Measurements from ENCODE around the gene CSRP1. TPM values are rescaled to one million over a fixed set of nuclear protein-coding genes. Genes with fewer than 3 reads are reported as not detected.

Gene CSRP1
- total and polyA plus RNA-seq, 4 donors = 143 to 278 (median 227) TPM

GRCh38 chr1:201540846-201541735 lies 34.2 kb upstream of the CSRP1 start:
- H3K9ac ChIP-seq (ENCODE audit: insufficient read depth in 1 of 2, low read length in 2 of 2) = no peak overlapping the region
- 85 to 86% methylated on average over 12 of the region's 12 CpGs for WGBS, 2 donors
- no peak overlapping the region for H3K4me3 ChIP-seq
- H3K27ac ChIP-seq (ENCODE audit: low read depth in 1 of 2, low read length in 1 of 2) = peak overlapping the region in 1 of 2 donors; percentile 25
- no peak for DNase-seq
- H3K27me3 ChIP-seq (ENCODE audit: control insufficient read depth in 3 of 3, insufficient read depth in 3 of 3, low read length in 2 of 3) = peaks cover 0 to 17% (median 6%) of the 10 kb centered on the region in 3 donors
- H3K36me3 ChIP-seq (ENCODE audit: control insufficient read depth in 4 of 4, insufficient read depth in 4 of 4, low read length in 4 of 4) = no peaks in the 10 kb centered on the region
- no peaks in the 10 kb centered on the region for H3K9me3 ChIP-seq (ENCODE audit: control insufficient read depth in 4 of 4, insufficient read depth in 3 of 4, low read length in 3 of 4)
- H3K4me1 ChIP-seq (ENCODE audit: control insufficient read depth in 5 of 5, insufficient read depth in 5 of 5, low read length in 5 of 5) = peaks cover 5 to 54% (median 15%) of the 10 kb centered on the region in 5 donors
- ATAC-seq (ENCODE audit: insufficient read depth, low FRiP score) = no peak
- TF ChIP-seq CTCF (IDR thresholded peaks at IDR 0.05; ENCODE audit: control extremely low read depth, extremely low read depth) = no peak

GRCh38 chr1:201539561-201540431 lies 32.9 kb upstream of the CSRP1 start:
- Histone ChIP-seq H3K27ac (ENCODE audit: low read depth in 1 of 2, low read length in 1 of 2) (peak overlapping the region; percentile 71 to 86), H3K9ac (ENCODE audit: insufficient read depth in 1 of 2, low read length in 2 of 2) (peak overlapping the region; percentile 43 to 76), H3K36me3 (ENCODE audit: control insufficient read depth in 4 of 4, insufficient read depth in 4 of 4, low read length in 4 of 4) (no peaks in the 10 kb centered on the region), H3K9me3 (ENCODE audit: control insufficient read depth in 4 of 4, insufficient read depth in 3 of 4, low read length in 3 of 4) (no peaks in the 10 kb centered on the region), H3K4me1 (ENCODE audit: control insufficient read depth in 5 of 5, insufficient read depth in 5 of 5, low read length in 5 of 5) (peaks cover 5 to 62% (median 17%) of the 10 kb centered on the region in 5 donors), H3K4me3 (peak overlapping the region; percentile 54), H3K27me3 (ENCODE audit: control insufficient read depth in 3 of 3, insufficient read depth in 3 of 3, low read length in 2 of 3) (peaks cover 0 to 17% (median 6%) of the 10 kb centered on the region in 3 donors)
- TF ChIP-seq CTCF (IDR thresholded peaks at IDR 0.05; ENCODE audit: control extremely low read depth, extremely low read depth) = no peak
- ATAC-seq (ENCODE audit: insufficient read depth, low FRiP score) (peak; percentile 3), DNase-seq (peak; percentile 61 to 78 (median 74))
- 1 to 4% methylated on average over 47 of the region's 47 CpGs for WGBS, 2 donors

DNA sequence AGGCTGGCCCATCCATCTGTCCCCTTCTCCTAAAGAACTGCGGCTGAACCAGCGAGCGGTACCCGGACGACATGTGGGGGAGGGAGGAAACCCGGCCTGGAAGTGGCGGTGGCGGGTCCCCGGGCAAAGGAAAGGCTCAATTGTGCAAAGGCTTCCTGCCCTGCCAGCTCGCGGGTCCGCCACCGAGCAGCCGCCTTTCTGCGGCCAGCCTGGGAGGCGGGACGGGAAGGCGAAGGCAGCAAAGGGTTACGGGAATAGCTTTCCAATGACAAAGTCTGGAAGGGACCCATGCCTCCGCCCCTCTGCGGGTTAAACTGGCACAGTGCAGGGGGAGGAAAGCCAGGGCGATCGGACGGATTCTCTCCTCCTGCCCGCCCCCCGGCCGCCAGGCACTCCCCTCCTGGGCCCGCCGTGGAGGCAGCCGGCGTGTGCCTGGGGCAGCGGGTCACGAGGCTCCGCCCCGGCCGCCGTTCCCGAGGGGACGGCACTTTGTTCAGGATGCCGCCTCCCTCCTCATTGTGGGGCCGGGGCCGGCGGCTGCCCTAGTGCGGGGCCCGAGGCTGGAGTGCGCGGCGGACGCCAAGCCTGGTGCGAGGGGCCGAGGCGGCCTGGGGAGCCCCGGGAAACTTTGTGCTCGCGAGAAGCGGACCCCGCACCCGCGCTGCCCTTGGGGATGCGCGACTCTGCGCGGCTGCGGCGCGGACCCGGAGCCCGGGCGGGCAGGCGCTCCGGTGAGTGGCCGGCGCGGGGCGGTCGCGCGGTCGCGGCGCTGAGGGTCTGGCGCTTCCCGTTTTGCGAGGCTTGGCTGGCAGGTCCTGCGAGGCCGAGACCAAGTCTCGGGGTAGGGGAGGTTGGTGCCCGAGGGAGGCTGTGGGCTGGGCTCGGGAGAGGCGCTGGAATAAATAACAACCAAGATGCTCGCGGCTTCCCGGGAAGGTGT lies 32.0 kb upstream of the CSRP1 start, which contains the start of gene NAV1:
Gene NAV1 (plus strand): TSS at position 516 of the 940 bp plus-strand sequence. CDS start 83,758 bp downstream, outside the sequence.
- DNase-seq (peak; percentile 84 to 86 (median 86)), ATAC-seq (ENCODE audit: insufficient read depth, low FRiP score) (peak; percentile 54)
- WGBS, 2 donors = 1% methylated on average over 69 to 93 of the region's 93 CpGs
- peaks cover 0 to 17% (median 6%) of the 10 kb centered on the region in 3 donors for H3K27me3 ChIP-seq (ENCODE audit: control insufficient read depth in 3 of 3, insufficient read depth in 3 of 3, low read length in 2 of 3)
- peak within 1 kb of the TSS; percentile 71 to 86 for H3K27ac ChIP-seq (ENCODE audit: low read depth in 1 of 2, low read length in 1 of 2)
- no peaks in the 10 kb centered on the region for H3K36me3 ChIP-seq (ENCODE audit: control insufficient read depth in 4 of 4, insufficient read depth in 4 of 4, low read length in 4 of 4)
- peaks cover 0 to 62% (median 16%) of the 10 kb centered on the region in 5 donors for H3K4me1 ChIP-seq (ENCODE audit: control insufficient read depth in 5 of 5, insufficient read depth in 5 of 5, low read length in 5 of 5)
- H3K9me3 ChIP-seq (ENCODE audit: control insufficient read depth in 4 of 4, insufficient read depth in 3 of 4, low read length in 3 of 4) = no peaks in the 10 kb centered on the region
- no peak for TF ChIP-seq CTCF (IDR thresholded peaks at IDR 0.05; ENCODE audit: control extremely low read depth, extremely low read depth)
- peak within 1 kb of the TSS; percentile 54 for H3K4me3 ChIP-seq
- H3K9ac ChIP-seq (ENCODE audit: insufficient read depth in 1 of 2, low read length in 2 of 2) = peak within 1 kb of the TSS; percentile 43 to 76

Measured in lung (tissue), 12 donors.